Esophagus muscularis mucosa (tissue), 3 donors: ENCODE results near the gene PRDM16.

Source experiments
- POLR2A ChIP-seq: fragments of 450-650 bp; IDR thresholded peaks from one replicate; pipeline ENCODE4 v1.6.1; 2017; ENCODE audit warnings: antibody characterized with exemption, moderate library complexity, mild to moderate bottlenecking, low read depth
- POLR2AphosphoS5 ChIP-seq, 2 donors: sonication (generic); formaldehyde crosslinking; IDR thresholded peaks; one replicate each; pipeline ENCODE4 v1.6.1; 2017; ENCODE audit warnings: antibody characterized with exemption in 2 of 2
- TF ChIP-seq, protein P1 (sequence below), 3 experiments: fragments of 200-600 bp in 2 of 3; fragments of 450-650 bp in 1 of 3; sonication (generic) in 2 of 3; IDR thresholded peaks; one replicate each; pipeline ENCODE4 v1.5.1; 2017 to 2019; ENCODE audit warnings: antibody characterized with exemption in 3 of 3, mild to moderate bottlenecking in 2 of 3, moderate library complexity in 1 of 3

DNA sequence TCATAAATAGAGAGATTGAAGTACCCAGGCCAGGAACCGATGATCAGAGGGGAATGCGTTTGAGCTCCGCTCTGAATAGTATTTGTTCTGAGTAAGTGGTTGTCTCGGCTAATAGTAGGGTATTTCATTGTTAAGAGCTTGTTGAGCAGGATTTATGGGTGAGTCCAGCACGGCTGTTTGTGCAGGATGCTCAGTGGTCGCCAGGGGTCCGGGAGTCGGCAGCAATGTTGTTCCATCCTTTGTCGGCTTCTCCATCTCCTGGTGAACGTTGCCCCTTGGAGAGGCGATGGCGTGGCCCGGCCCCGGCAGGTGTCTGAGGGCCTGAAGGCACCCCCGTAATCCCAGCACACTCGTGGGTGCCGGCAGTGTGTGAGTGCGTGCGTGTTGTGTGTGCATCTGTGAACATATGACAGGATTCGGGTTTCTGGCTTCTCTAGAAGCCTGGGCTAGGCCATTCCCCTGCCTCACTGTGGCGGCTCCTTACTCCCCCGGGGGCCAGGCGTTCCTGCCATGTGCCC is 224.6 kb downstream of the PRDM16 start:
- TF ChIP-seq, protein P1, sequence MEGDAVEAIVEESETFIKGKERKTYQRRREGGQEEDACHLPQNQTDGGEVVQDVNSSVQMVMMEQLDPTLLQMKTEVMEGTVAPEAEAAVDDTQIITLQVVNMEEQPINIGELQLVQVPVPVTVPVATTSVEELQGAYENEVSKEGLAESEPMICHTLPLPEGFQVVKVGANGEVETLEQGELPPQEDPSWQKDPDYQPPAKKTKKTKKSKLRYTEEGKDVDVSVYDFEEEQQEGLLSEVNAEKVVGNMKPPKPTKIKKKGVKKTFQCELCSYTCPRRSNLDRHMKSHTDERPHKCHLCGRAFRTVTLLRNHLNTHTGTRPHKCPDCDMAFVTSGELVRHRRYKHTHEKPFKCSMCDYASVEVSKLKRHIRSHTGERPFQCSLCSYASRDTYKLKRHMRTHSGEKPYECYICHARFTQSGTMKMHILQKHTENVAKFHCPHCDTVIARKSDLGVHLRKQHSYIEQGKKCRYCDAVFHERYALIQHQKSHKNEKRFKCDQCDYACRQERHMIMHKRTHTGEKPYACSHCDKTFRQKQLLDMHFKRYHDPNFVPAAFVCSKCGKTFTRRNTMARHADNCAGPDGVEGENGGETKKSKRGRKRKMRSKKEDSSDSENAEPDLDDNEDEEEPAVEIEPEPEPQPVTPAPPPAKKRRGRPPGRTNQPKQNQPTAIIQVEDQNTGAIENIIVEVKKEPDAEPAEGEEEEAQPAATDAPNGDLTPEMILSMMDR (IDR thresholded peaks at IDR 0.05): no peak
- TF ChIP-seq POLR2AphosphoS5 (IDR thresholded peaks at IDR 0.05) (no peak), POLR2A (no peak)
